ENCODE results near the gene CDH16.

- TF ChIP-seq EP300 (IDR thresholded peaks at IDR 0.05): no peak
- TF ChIP-seq CTCF (IDR thresholded peaks at IDR 0.05): no peak
- no peak for TF ChIP-seq POLR2A (IDR thresholded peaks at IDR 0.05)
Measured at GRCh38 chr16:66923247-66923731, 4.6 kb upstream of the CDH16 start.

Data from sigmoid colon (tissue), 4 donors.